ENCODE results near the gene RETNLB. TPM values are rescaled to one million over a fixed set of nuclear protein-coding genes. Genes with fewer than 3 reads are reported as not detected.

The RETNLB gene
- total and polyA plus RNA-seq, 2 of the 4 experiments (the other 2 are of a cell fraction): not detected

- Histone ChIP-seq H3K27ac (ENCODE audit: insufficient read depth, low read length) (no peak overlapping the region), H3K79me1 (ENCODE audit: low read depth in 1 of 2, low read length in 2 of 2) (no peaks in the 10 kb centered on the region), H3K14ac (replicated peaks; ENCODE audit: low read depth, low read length) (no peak overlapping the region), H3K23ac (ENCODE audit: low read depth, low read length) (no peak overlapping the region), H3K9me1 (ENCODE audit: insufficient read depth, low read length) (no peaks in the 10 kb centered on the region), H4K5ac (ENCODE audit: low read depth, low read length) (no peak overlapping the region), H3K4me3 (ENCODE audit: insufficient read depth, low read depth, low read length) (no peak overlapping the region), H3K27me3 (ENCODE audit: control insufficient read depth, insufficient read depth, low read length) (peaks cover 2% of the 10 kb centered on the region; the same call in 1 of the 2 replicates), H3K9ac (ENCODE audit: low read depth, low read length) (no peak overlapping the region), H2BK15ac (ENCODE audit: low read depth, low read length) (no peak overlapping the region), H4K8ac (ENCODE audit: low read depth in 2 of 2, low read length in 2 of 2) (no peak overlapping the region), H4K20me1 (ENCODE audit: insufficient read depth, low read length) (no peaks in the 10 kb centered on the region), H2BK20ac (ENCODE audit: low read depth, low read length) (no peak overlapping the region), H3K4ac (ENCODE audit: low read depth, low read length) (no peak overlapping the region), H2AK9ac (replicated peaks; ENCODE audit: low read depth, low read length, poor library complexity) (no peak overlapping the region), H2BK5ac (ENCODE audit: low read depth, low read length, poor library complexity, severe bottlenecking) (no peak overlapping the region), H3K9me3 (ENCODE audit: control insufficient read depth, insufficient read depth, low read length) (no peaks in the 10 kb centered on the region), H3K56ac (ENCODE audit: extremely low read depth, insufficient read depth, low read length) (no peak overlapping the region), H3K18ac (ENCODE audit: low read depth, low read length) (no peak overlapping the region), H2BK120ac (ENCODE audit: low read depth, low read length) (no peak overlapping the region), H3K4me1 (ENCODE audit: control insufficient read depth, insufficient read depth, low read length) (no peaks in the 10 kb centered on the region), H4K91ac (ENCODE audit: insufficient read depth, low read depth, low read length) (no peak overlapping the region), H3K4me2 (ENCODE audit: low read depth, low read length) (no peak overlapping the region), H2AK5ac (ENCODE audit: low read depth, low read length) (no peak overlapping the region), H3K36me3 (ENCODE audit: control insufficient read depth, insufficient read depth, low read length) (no peaks in the 10 kb centered on the region), H2AFZ (replicated peaks; ENCODE audit: low read length, poor library complexity) (no peak overlapping the region)
- TF ChIP-seq MAZ (IDR thresholded peaks at IDR 0.05; ENCODE audit: borderline replicate concordance, low read depth, low read length): no peak
- no peak for TF ChIP-seq CTCF (conservative IDR thresholded peaks at IDR 0.05; ENCODE audit: low read depth, low read length)
- no peak for TF ChIP-seq POLR2A (IDR thresholded peaks at IDR 0.05; ENCODE audit: low read depth, low read length)
- TF ChIP-seq NFE2L2 (IDR thresholded peaks at IDR 0.05; ENCODE audit: low read depth, low read length): no peak
- no peak for TF ChIP-seq RAD21 (IDR thresholded peaks at IDR 0.05; ENCODE audit: low read length)
- TF ChIP-seq SMC3 (IDR thresholded peaks at IDR 0.05; ENCODE audit: low read depth, low read length): no peak
- no peak for TF ChIP-seq MXI1 (IDR thresholded peaks at IDR 0.05; ENCODE audit: borderline replicate concordance, low read depth, low read length)
- TF ChIP-seq RFX5 (IDR thresholded peaks at IDR 0.05; ENCODE audit: low read depth, low read length): no peak
- no peak for TF ChIP-seq USF2 (IDR thresholded peaks at IDR 0.05; ENCODE audit: low read depth, low read length)
- no peak for TF ChIP-seq CEBPB (IDR thresholded peaks at IDR 0.05; ENCODE audit: low read depth, low read length)
- TF ChIP-seq FOS (IDR thresholded peaks at IDR 0.05; ENCODE audit: low read depth, low read length): no peak
- no peak for TF ChIP-seq BHLHE40 (IDR thresholded peaks at IDR 0.05; ENCODE audit: low read depth, low read length)
- no peak for TF ChIP-seq RCOR1 (IDR thresholded peaks at IDR 0.05; ENCODE audit: insufficient replicate concordance, low read length)
- DNase-seq (no peak), ATAC-seq (ENCODE audit: low read depth) (no peak)
- no TSS peak for BruUV-seq (replicated peaks)
- WGBS, 2 experiments (ENCODE audit: extremely low coverage in 2 of 2, insufficient read length in 1 of 2): 17% methylated on average over 1 of the region's 2 CpGs; no CpG with 5 or more reads in 1 of the 2 experiments
- ChIA-PET CTCF (interaction anchor here (0.7 kb wide), 1 partner anchor 553 kb away, joined by 5 read pairs; no protein-coding TSS in a partner anchor), POLR2A (ENCODE audit: unreplicated experiment) (no interaction called here)
- in situ Hi-C loops (cut with MboI; ENCODE audit: low sequenced_read_pairs): no loop called here
- intact Hi-C loops (cut with micrococcal nuclease): no loop called here
- dilution Hi-C loops (cut with HindIII; ENCODE audit: low sequenced_read_pairs, unreplicated experiment): no loop called here
These were observed 38.8 kb downstream of the RETNLB start for GRCh38 chr3:108718454-108718853.
